Measurements from ENCODE around the gene C17orf75.

- TF ChIP-seq CTCF (IDR thresholded peaks at IDR 0.05; ENCODE audit: low read depth, low read length, poor library complexity, severe bottlenecking) (no peak), EZH2phosphoT487 (IDR thresholded peaks at IDR 0.05; ENCODE audit: borderline replicate concordance, low read length) (no peak)
Measured at GRCh38 chr17:32356750-32357149, 14.8 kb upstream of the C17orf75 start.
